AG09309 (cell line): Measurements from ENCODE around the gene PAGE5.

ENCODE experiments used
- DNase-seq: peaks from one replicate; pipeline ENCODE4 v3.0.0-alpha.2; 2010; ENCODE audit warnings: low read depth
- H3K4me3 ChIP-seq: 2 replicates; pipeline ENCODE4 v1.5.1; 2011; ENCODE audit warnings: mild to moderate bottlenecking, low read depth, low read length, moderate library complexity; ENCODE audit not compliant: control insufficient read depth
- TF ChIP-seq, protein P1 (sequence below): IDR thresholded peaks from 2 replicates; pipeline ENCODE4 v1.5.1; 2011; ENCODE audit warnings: mild to moderate bottlenecking, low read depth, low read length, inconsistent platforms; ENCODE audit not compliant: insufficient read depth, control insufficient read depth; ENCODE audit errors: missing control alignments

Gene PAGE5

GRCh38 chrX:55220119-55220794 lies at the start of gene PAGE5:
PAGE5 (plus strand) TSS chrX:55220346; CDS start chrX:55221383, 1,037 bp downstream.
- H3K4me3 ChIP-seq, result no peak within 1 kb of the TSS; the same call in 1 of the 2 replicates
- TF ChIP-seq, protein P1, sequence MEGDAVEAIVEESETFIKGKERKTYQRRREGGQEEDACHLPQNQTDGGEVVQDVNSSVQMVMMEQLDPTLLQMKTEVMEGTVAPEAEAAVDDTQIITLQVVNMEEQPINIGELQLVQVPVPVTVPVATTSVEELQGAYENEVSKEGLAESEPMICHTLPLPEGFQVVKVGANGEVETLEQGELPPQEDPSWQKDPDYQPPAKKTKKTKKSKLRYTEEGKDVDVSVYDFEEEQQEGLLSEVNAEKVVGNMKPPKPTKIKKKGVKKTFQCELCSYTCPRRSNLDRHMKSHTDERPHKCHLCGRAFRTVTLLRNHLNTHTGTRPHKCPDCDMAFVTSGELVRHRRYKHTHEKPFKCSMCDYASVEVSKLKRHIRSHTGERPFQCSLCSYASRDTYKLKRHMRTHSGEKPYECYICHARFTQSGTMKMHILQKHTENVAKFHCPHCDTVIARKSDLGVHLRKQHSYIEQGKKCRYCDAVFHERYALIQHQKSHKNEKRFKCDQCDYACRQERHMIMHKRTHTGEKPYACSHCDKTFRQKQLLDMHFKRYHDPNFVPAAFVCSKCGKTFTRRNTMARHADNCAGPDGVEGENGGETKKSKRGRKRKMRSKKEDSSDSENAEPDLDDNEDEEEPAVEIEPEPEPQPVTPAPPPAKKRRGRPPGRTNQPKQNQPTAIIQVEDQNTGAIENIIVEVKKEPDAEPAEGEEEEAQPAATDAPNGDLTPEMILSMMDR, result no peak
- DNase-seq, result no peak

DNA sequence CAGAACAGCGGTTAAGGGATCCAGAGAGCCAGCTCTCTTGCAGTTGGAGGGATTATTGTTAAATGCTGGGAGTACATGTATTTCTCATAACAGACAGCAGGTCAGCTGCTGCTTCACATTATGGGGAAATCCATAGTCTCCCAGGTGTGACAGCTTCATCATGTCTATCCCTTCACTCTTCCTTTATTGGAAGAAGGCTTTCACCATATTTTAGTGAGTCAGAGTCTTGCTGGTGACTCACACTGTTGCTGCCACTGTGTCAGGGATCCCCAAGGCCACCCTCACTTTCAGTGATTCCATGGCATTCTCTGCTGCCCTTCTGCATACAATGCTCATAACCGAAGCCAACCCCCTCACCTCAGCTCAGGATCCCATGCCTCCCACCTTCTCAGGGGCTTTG lies 32.9 kb upstream of the PAGE5 start:
- TF ChIP-seq, protein P1, result no peak
- no peak for DNase-seq
- no peak overlapping the region for H3K4me3 ChIP-seq

DNA sequence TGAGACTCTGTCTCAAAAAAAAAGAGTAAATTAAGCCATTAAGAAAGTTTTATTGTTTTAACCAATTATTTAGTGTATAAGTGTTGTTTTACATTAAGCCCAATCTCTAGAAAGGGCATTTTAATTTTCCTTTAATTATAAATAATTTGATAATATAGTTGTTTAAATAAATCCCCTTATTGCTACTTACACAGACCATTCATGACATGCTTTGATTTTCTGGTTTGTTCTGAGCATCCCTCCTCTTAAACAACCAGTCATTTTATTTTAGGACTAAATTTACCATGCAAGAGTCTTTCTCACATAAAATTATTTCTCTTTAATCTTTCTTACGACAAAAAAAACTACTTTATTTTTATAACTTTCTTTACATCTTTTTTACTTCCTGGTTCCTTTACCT lies 23.5 kb upstream of the PAGE5 start:
- H3K4me3 ChIP-seq, result no peak overlapping the region
- TF ChIP-seq, protein P1, result no peak
- no peak for DNase-seq

GRCh38 chrX:55201930-55202579 lies 18.1 kb upstream of the PAGE5 start:
- H3K4me3 ChIP-seq, result no peak overlapping the region
- TF ChIP-seq, protein P1, result no peak
- peak; percentile 17 for DNase-seq

DNA sequence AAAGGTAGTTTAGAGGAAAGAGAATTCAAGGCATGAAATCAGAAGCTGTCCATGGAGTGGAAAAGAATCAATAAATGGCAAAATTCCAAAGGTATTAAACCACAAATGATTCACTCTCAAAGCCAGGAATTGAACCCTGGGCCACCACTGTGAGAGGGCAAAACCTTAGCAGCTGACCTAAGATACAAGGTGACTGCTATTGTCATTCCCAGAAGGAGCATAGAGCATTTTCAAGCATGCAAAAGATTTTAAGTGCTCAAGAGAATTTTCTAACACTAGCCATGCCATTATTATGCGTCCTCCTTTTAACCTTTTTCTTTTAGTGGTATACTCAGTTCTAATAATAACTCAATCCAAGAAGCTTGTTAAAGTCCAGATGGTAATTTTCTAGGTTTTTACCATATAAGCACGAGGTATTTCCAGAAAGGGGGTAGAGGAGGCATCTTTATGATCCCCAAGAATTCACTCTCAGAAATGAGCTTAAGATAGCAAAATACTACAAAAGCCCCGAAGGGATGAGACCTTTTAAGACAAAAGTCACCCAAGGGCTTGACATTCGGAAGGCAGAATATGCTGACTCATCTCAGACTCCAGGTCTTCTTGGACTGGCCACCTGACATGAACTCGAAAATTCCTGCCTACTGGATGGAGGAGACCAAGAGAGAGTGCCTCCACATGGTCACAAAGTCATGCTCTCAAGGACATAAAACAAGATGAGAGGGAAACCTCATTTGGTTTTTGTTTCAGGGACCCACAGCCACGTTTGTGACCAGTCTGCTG lies 13.8 kb upstream of the PAGE5 start:
- H3K4me3 ChIP-seq, result no peak overlapping the region
- TF ChIP-seq, protein P1, result no peak
- no peak for DNase-seq

GRCh38 chrX:55210931-55211677 lies 9.0 kb upstream of the PAGE5 start:
- H3K4me3 ChIP-seq, result no peak overlapping the region
- DNase-seq, result no peak
- TF ChIP-seq, protein P1, result no peak
